Hepatocyte (in vitro differentiated cells): ENCODE results near the gene DDX54. TPM values are rescaled to one million over a fixed set of nuclear protein-coding genes. Genes with fewer than 3 reads are reported as not detected.

ENCODE experiments used
- DNase-seq: peaks from one replicate; pipeline ENCODE4 v3.0.0-alpha.2; 2016; ENCODE audit warnings: low spot score
- H2AFZ ChIP-seq: fragments of 200-600 bp; sonication (generic); 2 replicates; pipeline ENCODE4 v1.6.0; 2016; ENCODE audit warnings: antibody characterized with exemption, mild to moderate bottlenecking
- H3K27ac ChIP-seq: fragments of 200-600 bp; sonication (generic); 2 replicates; pipeline ENCODE4 v1.5.1; 2016; ENCODE audit warnings: mild to moderate bottlenecking
- H3K27me3 ChIP-seq: fragments of 200-600 bp; sonication (generic); 2 replicates; pipeline ENCODE4 v1.6.1; 2016
- H3K36me3 ChIP-seq: fragments of 200-600 bp; sonication (generic); replicated peaks from 2 replicates; pipeline ENCODE4 v1.5.1; 2016; ENCODE audit warnings: low read depth; ENCODE audit not compliant: insufficient read depth
- H3K4me1 ChIP-seq: fragments of 200-600 bp; sonication (generic); 2 replicates; pipeline ENCODE4 v1.5.1; 2016; ENCODE audit warnings: mild to moderate bottlenecking, moderate library complexity; ENCODE audit not compliant: insufficient read depth
- H3K4me2 ChIP-seq: fragments of 200-600 bp; sonication (generic); 2 replicates; pipeline ENCODE4 v1.6.0; 2016
- H3K4me3 ChIP-seq: fragments of 200-600 bp; sonication (generic); 2 replicates; pipeline ENCODE4 v1.5.1; 2016; ENCODE audit warnings: mild to moderate bottlenecking
- H3K79me2 ChIP-seq: fragments of 200-600 bp; sonication (generic); 2 replicates; pipeline ENCODE4 v1.6.0; 2017; ENCODE audit warnings: mild to moderate bottlenecking
- H3K9me2 ChIP-seq: fragments of 200-600 bp; sonication (generic); replicated peaks from 2 replicates; pipeline ENCODE4 v1.6.0; 2017; ENCODE audit warnings: mild to moderate bottlenecking; ENCODE audit not compliant: insufficient read depth
- H3K9me3 ChIP-seq: fragments of 200-600 bp; sonication (generic); 2 replicates; pipeline ENCODE4 v1.5.1; 2016; ENCODE audit warnings: low read depth, mild to moderate bottlenecking
- H4K20me1 ChIP-seq: fragments of 200-600 bp; sonication (generic); 2 replicates; pipeline ENCODE4 v1.6.0; 2016; ENCODE audit warnings: mild to moderate bottlenecking; ENCODE audit not compliant: insufficient read depth, poor library complexity, severe bottlenecking
- CTCF ChIP-seq: fragments of 200-600 bp; sonication (generic); IDR thresholded peaks from 2 replicates; pipeline ENCODE4 v1.5.1; 2016; ENCODE audit warnings: antibody characterized with exemption, mild to moderate bottlenecking; ENCODE audit not compliant: poor library complexity
- EZH2 ChIP-seq: fragments of 200-600 bp; sonication (generic); IDR thresholded peaks from 2 replicates; pipeline ENCODE4 v1.6.1; 2016; ENCODE audit warnings: antibody characterized with exemption, mild to moderate bottlenecking, borderline replicate concordance
- EZH2phosphoT487 ChIP-seq: fragments of 200-600 bp; sonication (generic); IDR thresholded peaks from one replicate; pipeline ENCODE4 v1.6.1; 2018; ENCODE audit warnings: antibody characterized with exemption, mild to moderate bottlenecking, low read depth, moderate library complexity; ENCODE audit not compliant: unreplicated experiment, severe bottlenecking
- WGBS: methylation state at CpG from one replicate; pipeline ENCODE4 v1.1.6; 2016; ENCODE audit warnings: low lambda C conversion rate; ENCODE audit errors: missing lambda C conversion rate; 5-methylcytosine and 5-hydroxymethylcytosine counted together
- polyA plus RNA-seq: library from polyadenylated mRNA; unstranded; fragments of >200 nt; fragmentation: Nextera tagmentation; extraction: Ambion mirVana; gene quantifications from 2 replicates; pipeline ENCODE4 v1.2.1, GENCODE V29; 2016
- total RNA-seq: library from RNA; depleted of rRNA; stranded (reverse); fragments of >200 nt; gene quantifications from 2 replicates; pipeline ENCODE4 v1.2.3, GENCODE V29; 2014

The DDX54 gene
- total and polyA plus RNA-seq, 2 experiments from 2014 or later: 37.8 to 52.6 TPM

- no peaks in the 10 kb centered on the region for H3K27me3 ChIP-seq
- no peak overlapping the region for H3K27ac ChIP-seq
- H3K4me2 ChIP-seq: no peak overlapping the region
- no peak for DNase-seq
- no peaks in the 10 kb centered on the region for H4K20me1 ChIP-seq
- H3K79me2 ChIP-seq: peaks cover 10% of the 10 kb centered on the region
- no peak overlapping the region for H2AFZ ChIP-seq
- peaks cover 47% of the 10 kb centered on the region for H3K4me1 ChIP-seq
- H3K4me3 ChIP-seq: no peak overlapping the region
- H3K9me2 ChIP-seq: no peaks in the 10 kb centered on the region
- no peaks in the 10 kb centered on the region for H3K9me3 ChIP-seq
- TF ChIP-seq EZH2: no peak
- no peak for TF ChIP-seq CTCF
- no peak for TF ChIP-seq EZH2phosphoT487
- WGBS: 90% methylated on average over 13 of the region's 13 CpGs
- H3K36me3 ChIP-seq: no peaks in the 10 kb centered on the region
Observed at GRCh38 chr12:113226696-113227568, 41.7 kb upstream of the DDX54 start.

GRCh38 chr12:113224955-113225354 lies 39.7 kb upstream of the DDX54 start:
- no peak for DNase-seq
- TF ChIP-seq EZH2 (no peak), EZH2phosphoT487 (no peak), CTCF (no peak)
- Histone ChIP-seq H3K4me1 (peaks cover 32% of the 10 kb centered on the region), H3K9me3 (no peaks in the 10 kb centered on the region), H3K9me2 (no peaks in the 10 kb centered on the region), H2AFZ (no peak overlapping the region), H3K4me3 (no peak overlapping the region), H3K27ac (no peak overlapping the region), H3K4me2 (no peak overlapping the region), H3K79me2 (peaks cover 13% of the 10 kb centered on the region), H4K20me1 (no peaks in the 10 kb centered on the region), H3K36me3 (no peaks in the 10 kb centered on the region), H3K27me3 (no peaks in the 10 kb centered on the region)
- WGBS: 97% methylated on average over 4 of the region's 4 CpGs

GRCh38 chr12:113222730-113223531 lies 37.7 kb upstream of the DDX54 start:
- peak overlapping the region; percentile 77 for H3K4me2 ChIP-seq
- H3K4me1 ChIP-seq: peaks cover 20% of the 10 kb centered on the region
- peak; percentile 89 for DNase-seq
- H2AFZ ChIP-seq: peak overlapping the region; percentile 6
- peak overlapping the region; percentile 93 for H3K27ac ChIP-seq
- H3K9me2 ChIP-seq: no peaks in the 10 kb centered on the region
- H3K36me3 ChIP-seq: no peaks in the 10 kb centered on the region
- peaks cover 13% of the 10 kb centered on the region for H3K79me2 ChIP-seq
- H3K4me3 ChIP-seq: peak overlapping the region; percentile 34
- TF ChIP-seq EZH2 (no peak), CTCF (no peak), EZH2phosphoT487 (no peak)
- 14% methylated on average over 11 of the region's 11 CpGs for WGBS
- H3K9me3 ChIP-seq: no peaks in the 10 kb centered on the region
- no peaks in the 10 kb centered on the region for H3K27me3 ChIP-seq
- H4K20me1 ChIP-seq: no peaks in the 10 kb centered on the region
